COR-L47 (cell line): Measurements from ENCODE around the gene TBRG4.

Source experiments
- DNase-seq: peaks from one replicate; lab custom pipeline; 2025; lab: John Stamatoyannopoulos, UW

The TBRG4 gene

GRCh38 chr7:45143616-45144015 lies 32.1 kb upstream of the TBRG4 start:
- no peak for DNase-seq

- no peak for DNase-seq
Observed at GRCh38 chr7:45140827-45141226, 29.3 kb upstream of the TBRG4 start.

GRCh38 chr7:45138433-45139267 lies 27.2 kb upstream of the TBRG4 start:
- no peak for DNase-seq

GRCh38 chr7:45136106-45137060 lies 24.9 kb upstream of the TBRG4 start:
- peak; percentile 62 for DNase-seq

GRCh38 chr7:45133877-45134276 lies 22.4 kb upstream of the TBRG4 start:
- no peak for DNase-seq

GRCh38 chr7:45133352-45133751 lies 21.9 kb upstream of the TBRG4 start:
- DNase-seq, result no peak

- no peak for DNase-seq
Observed at GRCh38 chr7:45132708-45133320, 21.3 kb upstream of the TBRG4 start.

- DNase-seq, result no peak
Observed at GRCh38 chr7:45131891-45132290, 20.4 kb upstream of the TBRG4 start.

- peak; percentile 55 for DNase-seq
Observed at GRCh38 chr7:45130910-45131309, 19.4 kb upstream of the TBRG4 start.

GRCh38 chr7:45129906-45130305 lies 18.4 kb upstream of the TBRG4 start:
- DNase-seq, result no peak

GRCh38 chr7:45129181-45129800 lies 17.8 kb upstream of the TBRG4 start:
- no peak for DNase-seq

GRCh38 chr7:45126920-45127319 lies 15.4 kb upstream of the TBRG4 start:
- no peak for DNase-seq

- DNase-seq, result no peak
Observed at GRCh38 chr7:45126201-45126600, 14.7 kb upstream of the TBRG4 start.

- DNase-seq, result no peak
Observed at GRCh38 chr7:45125193-45125904, 13.9 kb upstream of the TBRG4 start.

GRCh38 chr7:45123913-45124710 lies 12.6 kb upstream of the TBRG4 start:
- peak; percentile 4 for DNase-seq

- DNase-seq, result no peak
Observed at GRCh38 chr7:45122975-45123860, 11.7 kb upstream of the TBRG4 start.

- no peak for DNase-seq
Observed at GRCh38 chr7:45119550-45119949, 8.1 kb upstream of the TBRG4 start.

GRCh38 chr7:45118889-45119331 lies 7.4 kb upstream of the TBRG4 start:
- DNase-seq, result no peak

GRCh38 chr7:45118292-45118691 lies 6.8 kb upstream of the TBRG4 start:
- no peak for DNase-seq
